ENCODE data around the gene TP53TG5. TPM values are rescaled to one million over a fixed set of nuclear protein-coding genes. Genes with fewer than 3 reads are reported as not detected.

The TP53TG5 gene
- under 0.01 TPM in 1 of 2 replicates, not detected in the other for total RNA-seq

GRCh38 chr20:45378191-45378590 is at the start of gene TP53TG5:
Gene TP53TG5 (minus strand): TSS chr20:45378325. CDS start chr20:45378236, 89 bp downstream.

DNA sequence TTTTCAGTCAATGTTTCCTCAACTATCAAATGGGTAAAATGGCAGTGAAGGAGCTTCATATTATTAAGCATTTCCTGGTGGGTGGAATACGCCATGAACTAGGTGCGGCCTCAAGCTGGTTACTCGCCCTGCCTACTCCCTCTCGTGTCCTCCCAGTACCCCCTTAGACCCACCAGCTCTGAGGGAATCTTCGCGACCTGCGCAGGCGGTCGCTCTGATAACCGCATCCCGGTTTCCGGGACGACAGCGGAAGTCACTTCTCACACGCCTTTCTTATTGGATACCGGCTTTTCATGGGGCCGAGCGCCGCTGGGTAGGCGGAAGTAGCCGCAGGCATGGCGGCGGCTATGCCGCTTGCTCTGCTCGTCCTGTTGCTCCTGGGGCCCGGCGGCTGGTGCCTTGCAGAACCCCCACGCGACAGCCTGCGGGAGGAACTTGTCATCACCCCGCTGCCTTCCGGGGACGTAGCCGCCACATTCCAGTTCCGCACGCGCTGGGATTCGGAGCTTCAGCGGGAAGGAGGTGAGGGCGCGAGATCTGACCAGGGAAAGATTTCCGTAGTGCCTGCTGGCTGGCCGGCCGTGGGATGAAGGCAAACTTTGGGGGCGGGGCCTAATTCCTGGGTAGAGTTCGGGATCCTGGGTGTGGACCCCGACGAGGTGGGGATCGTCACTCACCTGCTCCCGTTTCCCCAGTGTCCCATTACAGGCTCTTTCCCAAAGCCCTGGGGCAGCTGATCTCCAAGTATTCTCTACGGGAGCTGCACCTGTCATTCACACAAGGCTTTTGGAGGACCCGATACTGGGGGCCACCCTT is 37.9 kb upstream of the TP53TG5 start, which contains the start of gene PIGT:
Gene PIGT (plus strand): TSS at position 320 of the 816 bp plus-strand sequence. CDS start 16 bp downstream, at position 336.

DNA sequence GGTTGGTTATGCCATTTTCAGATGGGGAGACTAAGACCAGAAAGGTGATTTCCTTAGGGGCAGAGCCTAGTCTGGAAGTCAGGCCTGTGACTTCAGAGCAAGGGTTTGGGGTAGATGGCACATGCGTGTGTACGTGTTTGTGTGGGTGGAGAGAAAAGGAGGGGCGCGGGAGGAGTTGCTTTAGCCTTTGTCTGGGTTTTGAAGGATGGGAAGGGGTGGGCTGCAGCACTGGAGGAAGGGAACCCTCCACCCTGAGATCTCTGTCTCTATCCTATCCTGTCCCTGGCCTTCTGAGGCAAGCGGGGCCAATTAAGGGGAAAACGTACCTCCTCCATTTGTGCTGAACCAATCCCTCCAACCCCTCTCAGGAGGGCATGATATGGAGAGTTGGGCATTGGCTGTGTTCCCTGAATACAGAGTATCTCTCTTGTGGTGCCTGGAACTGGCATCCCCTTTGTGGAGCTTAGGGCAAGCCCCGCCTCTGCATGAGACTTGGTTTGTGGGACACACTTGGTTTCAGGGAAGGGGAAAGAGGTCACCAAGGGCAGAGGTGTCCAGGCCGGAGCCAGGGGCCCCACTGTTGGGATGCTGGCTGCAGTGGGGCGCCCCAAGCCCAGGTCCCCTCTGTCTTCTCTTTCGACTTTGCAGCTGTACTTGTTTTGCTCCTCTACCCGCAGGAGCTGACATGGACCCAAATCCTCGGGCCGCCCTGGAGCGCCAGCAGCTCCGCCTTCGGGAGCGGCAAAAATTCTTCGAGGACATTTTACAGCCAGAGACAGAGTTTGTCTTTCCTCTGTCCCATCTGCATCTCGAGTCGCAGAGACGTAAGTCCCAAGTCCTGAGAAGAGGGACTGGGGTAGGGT is 29.9 kb upstream of the TP53TG5 start, which contains the start of gene DBNDD2:
Gene DBNDD2 (plus strand): TSS at position 507 of the 863 bp plus-strand sequence. CDS start 179 bp downstream, at position 686.

DNA sequence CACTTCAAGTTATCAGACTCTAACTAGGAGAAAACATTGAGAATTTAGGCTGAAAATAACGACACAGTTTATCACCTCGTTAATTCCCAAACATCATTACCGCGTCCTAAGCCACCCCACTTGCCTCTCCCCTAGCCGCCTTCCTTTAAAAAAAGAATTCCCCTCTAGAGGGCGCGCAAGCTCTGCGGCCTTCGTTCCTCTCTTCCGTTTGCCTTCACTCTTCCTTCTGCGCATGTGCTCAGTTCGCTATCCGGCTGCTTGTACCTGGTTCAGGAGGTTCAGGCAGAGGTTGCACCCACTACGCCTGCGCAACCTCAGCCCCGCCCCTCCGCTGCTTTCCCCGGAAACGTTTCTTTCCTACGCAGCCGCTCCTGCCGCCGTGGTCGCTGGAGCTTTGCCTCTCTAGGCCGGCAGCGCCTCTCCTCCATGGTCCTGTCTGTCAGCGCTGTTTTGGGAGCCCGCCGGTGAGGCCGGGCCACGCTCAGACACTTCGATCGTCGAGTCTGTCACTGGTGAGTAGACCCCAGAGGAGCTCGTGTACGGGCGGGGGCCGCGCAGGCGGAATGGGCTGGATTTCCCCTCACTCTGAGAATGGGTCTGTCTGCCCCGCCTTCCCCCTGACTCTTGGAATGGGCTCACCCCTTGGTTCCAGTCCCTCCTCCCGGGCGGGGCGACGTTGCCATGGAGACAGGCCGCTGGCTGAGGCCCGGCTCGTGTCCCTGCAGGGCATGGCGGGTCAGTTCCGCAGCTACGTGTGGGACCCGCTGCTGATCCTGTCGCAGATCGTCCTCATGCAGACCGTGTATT is 15.1 kb downstream of the TP53TG5 start, which contains the start of gene SYS1:
Gene SYS1 (plus strand): TSS at position 353 of the 807 bp plus-strand sequence. CDS start 376 bp downstream, at position 729.

DNA sequence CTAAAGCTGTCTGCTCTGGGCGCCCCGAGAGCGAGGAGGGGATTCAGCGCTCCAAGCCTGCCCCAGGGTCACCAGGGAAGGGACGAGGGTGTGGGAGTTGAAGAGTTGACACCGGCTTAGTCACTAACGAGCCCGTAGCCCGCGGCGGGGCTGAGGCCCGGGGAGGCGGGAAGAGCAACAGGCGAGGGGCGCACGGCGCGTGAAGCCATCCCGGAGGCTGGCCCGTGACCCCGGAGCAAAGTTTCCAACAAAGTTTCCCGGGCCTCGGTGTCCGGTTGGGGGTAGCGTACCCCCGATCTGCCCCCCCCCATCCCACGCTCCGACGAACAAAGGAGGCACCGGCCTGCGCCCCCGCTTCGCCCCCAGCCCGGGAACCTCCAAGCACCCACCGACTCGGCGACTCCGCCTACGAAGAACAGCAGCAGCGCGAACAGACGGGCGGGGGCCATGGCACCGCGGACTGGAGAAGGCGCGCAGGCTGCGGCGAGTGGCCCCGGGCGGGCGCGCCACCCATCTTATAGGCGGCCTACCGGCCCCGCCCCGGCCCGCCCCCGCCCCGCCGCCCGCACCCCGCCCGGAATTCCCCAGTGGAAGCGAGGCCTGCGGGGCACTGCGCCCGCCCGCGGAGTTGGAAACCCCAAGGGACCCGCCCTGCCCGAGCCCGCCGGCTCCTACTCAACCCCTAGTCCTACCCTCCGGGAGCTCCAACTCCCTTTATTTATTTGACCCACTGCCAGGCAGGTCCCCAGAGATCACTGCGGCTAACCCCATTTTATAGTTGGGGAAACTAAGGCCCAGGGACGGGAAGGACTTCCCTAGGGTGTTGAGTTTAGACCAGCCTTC is 30.0 kb downstream of the TP53TG5 start, which contains the start of gene SDC4:
Gene SDC4 (minus strand): TSS at position 489 of the 843 bp plus-strand sequence. CDS start 40 bp downstream, at position 449.

Other genes with a start within 250 kb of the TP53TG5 start
- not detected in 2 replicates for gene PI3, start 203.4 kb downstream of the TP53TG5 start, total RNA-seq
- gene SEMG1, start 171.3 kb downstream of the TP53TG5 start, total RNA-seq = not detected in 2 replicates
- not detected in 2 replicates for gene SEMG2, start 157.0 kb downstream of the TP53TG5 start, total RNA-seq
- gene SLPI, start 123.8 kb downstream of the TP53TG5 start, total RNA-seq = 2.3 and 2.6 TPM in 2 replicates
- not detected in 2 replicates for gene RBPJL, start 71.5 kb downstream of the TP53TG5 start, total RNA-seq
- not detected in 2 replicates for gene MATN4, start 70.0 kb downstream of the TP53TG5 start, total RNA-seq
- 98.4 and 102 TPM in 2 replicates for gene SDC4, start 29.9 kb downstream of the TP53TG5 start, total RNA-seq
- gene SYS1, start 15.2 kb downstream of the TP53TG5 start, total RNA-seq = 18.6 and 28.5 TPM in 2 replicates
- gene DBNDD2, start 30.0 kb upstream of the TP53TG5 start, total RNA-seq = 0.71 and 1.1 TPM in 2 replicates
- 21.6 and 23.3 TPM in 2 replicates for gene PIGT, start 37.8 kb upstream of the TP53TG5 start, total RNA-seq
- gene WFDC2, start 91.4 kb upstream of the TP53TG5 start, total RNA-seq = not detected in 2 replicates
- not detected in 2 replicates for gene SPINT3, start 137.3 kb upstream of the TP53TG5 start, total RNA-seq
- gene WFDC6, start 161.2 kb upstream of the TP53TG5 start, total RNA-seq = not detected in 2 replicates
- not detected in 2 replicates for gene EPPIN, start 169.1 kb upstream of the TP53TG5 start, total RNA-seq
- not detected in 2 replicates for gene WFDC8, start 201.0 kb upstream of the TP53TG5 start, total RNA-seq